ENCODE data around the gene RIMS1.

Gene RIMS1

DNA sequence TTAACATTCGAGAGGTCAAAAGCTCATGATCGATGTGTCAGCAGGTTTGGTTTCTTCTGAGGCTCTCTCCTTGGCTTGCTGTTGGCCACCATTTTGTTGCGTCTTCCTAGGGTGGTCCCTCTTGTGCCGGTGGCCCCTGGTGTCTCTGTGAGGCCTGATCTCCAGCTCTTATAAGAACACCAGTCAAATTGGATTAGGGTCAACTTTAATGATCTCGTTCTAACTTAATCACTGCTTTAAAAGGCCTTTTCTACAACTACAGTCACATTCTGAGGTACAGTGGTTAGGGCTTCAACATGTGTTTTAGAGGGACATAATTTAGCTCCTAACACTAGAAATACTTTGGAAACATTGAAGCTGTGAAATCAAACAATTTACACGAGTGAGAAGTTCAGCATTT, 494.7 kb downstream of the RIMS1 start:
- no peak overlapping the region for H3K27ac ChIP-seq (ENCODE audit: low read depth, low read length)
- no peaks in the 10 kb centered on the region for H3K36me3 ChIP-seq (ENCODE audit: insufficient read depth, low read length)
- peaks cover 7% of the 10 kb centered on the region; the same call in 1 of the 2 replicates for H3K4me1 ChIP-seq (ENCODE audit: insufficient read depth, low read length)
- WGBS, result 80% methylated on average over 6 of the region's 6 CpGs
- H3K9ac ChIP-seq (ENCODE audit: low read depth, low read length), result no peak overlapping the region
- no peaks in the 10 kb centered on the region for H3K27me3 ChIP-seq (ENCODE audit: insufficient read depth, low read length)
- H3K4me3 ChIP-seq (ENCODE audit: low read length), result no peak overlapping the region
- H3K9me3 ChIP-seq (ENCODE audit: insufficient read depth, low read depth, low read length), result no peaks in the 10 kb centered on the region

GRCh38 chr6:72382602-72383529, 496.5 kb downstream of the RIMS1 start:
- Histone ChIP-seq H3K4me1 (ENCODE audit: insufficient read depth, low read length) (peaks cover 7% of the 10 kb centered on the region; the same call in 1 of the 2 replicates), H3K9me3 (ENCODE audit: insufficient read depth, low read depth, low read length) (no peaks in the 10 kb centered on the region), H3K9ac (ENCODE audit: low read depth, low read length) (no peak overlapping the region), H3K4me3 (ENCODE audit: low read length) (no peak overlapping the region), H3K27me3 (ENCODE audit: insufficient read depth, low read length) (no peaks in the 10 kb centered on the region), H3K36me3 (ENCODE audit: insufficient read depth, low read length) (no peaks in the 10 kb centered on the region), H3K27ac (ENCODE audit: low read depth, low read length) (no peak overlapping the region)
- 63% methylated on average over 4 of the region's 4 CpGs for WGBS

DNA sequence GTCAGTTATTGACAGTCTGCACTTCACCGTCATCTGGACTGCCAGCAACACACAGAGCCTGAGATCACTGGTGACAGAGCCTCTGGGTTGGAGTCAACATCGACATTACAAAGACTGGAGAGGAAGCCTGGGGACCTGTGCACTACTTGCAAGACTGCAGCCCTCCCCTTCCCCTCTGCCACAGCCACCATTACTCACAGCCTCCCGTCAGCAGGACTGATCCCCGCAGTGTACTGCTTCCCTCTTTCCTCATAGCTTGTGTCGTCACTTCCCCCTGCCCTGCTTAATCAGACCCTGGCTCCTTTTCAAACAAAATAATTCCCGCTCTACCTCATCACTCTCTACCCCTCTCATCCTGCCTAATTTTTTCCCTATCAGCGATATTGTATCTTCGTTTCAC, 500.0 kb downstream of the RIMS1 start:
- no peak overlapping the region for H3K27ac ChIP-seq (ENCODE audit: low read depth, low read length)
- H3K27me3 ChIP-seq (ENCODE audit: insufficient read depth, low read length), result no peaks in the 10 kb centered on the region
- H3K9ac ChIP-seq (ENCODE audit: low read depth, low read length), result no peak overlapping the region
- WGBS, result 92% methylated on average over 8 of the region's 8 CpGs
- peaks cover 7% of the 10 kb centered on the region; the same call in 1 of the 2 replicates for H3K4me1 ChIP-seq (ENCODE audit: insufficient read depth, low read length)
- no peaks in the 10 kb centered on the region for H3K9me3 ChIP-seq (ENCODE audit: insufficient read depth, low read depth, low read length)
- no peak overlapping the region for H3K4me3 ChIP-seq (ENCODE audit: low read length)
- H3K36me3 ChIP-seq (ENCODE audit: insufficient read depth, low read length), result no peaks in the 10 kb centered on the region

DNA sequence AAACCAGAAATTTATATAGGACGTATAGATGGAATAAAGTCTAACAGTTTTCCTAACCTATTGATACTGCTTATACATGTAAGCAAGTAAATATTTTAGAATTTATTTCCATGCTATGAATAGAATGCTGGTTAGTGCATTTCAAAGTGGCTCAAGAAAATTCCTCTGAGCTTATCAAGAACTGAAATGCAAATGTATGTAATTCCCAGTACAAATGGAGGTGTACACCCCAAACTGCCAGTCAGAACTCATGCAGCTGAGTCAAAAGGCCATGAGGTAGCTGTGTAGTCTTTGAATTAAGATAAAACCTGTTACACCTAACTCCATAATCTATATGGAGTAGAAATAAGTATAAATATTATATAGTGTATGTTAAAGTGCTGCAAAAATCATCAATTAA, 503.3 kb downstream of the RIMS1 start:
- H3K27me3 ChIP-seq (ENCODE audit: insufficient read depth, low read length), result no peaks in the 10 kb centered on the region
- no peak overlapping the region for H3K9ac ChIP-seq (ENCODE audit: low read depth, low read length)
- no peaks in the 10 kb centered on the region for H3K4me1 ChIP-seq (ENCODE audit: insufficient read depth, low read length)
- H3K9me3 ChIP-seq (ENCODE audit: insufficient read depth, low read depth, low read length), result no peaks in the 10 kb centered on the region
- no peak overlapping the region for H3K27ac ChIP-seq (ENCODE audit: low read depth, low read length)
- no peak overlapping the region for H3K4me3 ChIP-seq (ENCODE audit: low read length)
- H3K36me3 ChIP-seq (ENCODE audit: insufficient read depth, low read length), result no peaks in the 10 kb centered on the region
- no CpG with 5 or more reads among the region's 1 CpG for WGBS

DNA sequence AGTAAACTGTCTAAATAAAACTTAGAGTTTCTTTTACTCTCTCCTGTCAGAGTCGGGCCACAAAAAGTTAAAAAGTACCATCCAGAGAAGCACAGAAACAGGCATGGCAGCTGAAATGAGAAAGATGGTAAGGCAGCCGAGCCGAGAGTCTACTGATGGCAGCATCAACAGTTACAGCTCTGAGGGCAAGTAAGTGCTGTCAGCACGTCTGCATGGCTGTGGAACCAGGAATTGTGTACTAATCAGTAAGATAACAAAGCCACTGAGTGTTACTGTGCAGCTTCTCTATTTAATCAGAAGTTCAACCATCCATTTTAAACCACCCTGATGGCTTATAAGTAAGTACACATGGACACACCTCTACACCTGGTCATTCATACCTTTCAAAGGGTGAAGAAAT, 504.2 kb downstream of the RIMS1 start:
- no peaks in the 10 kb centered on the region for H3K36me3 ChIP-seq (ENCODE audit: insufficient read depth, low read length)
- no peaks in the 10 kb centered on the region for H3K4me1 ChIP-seq (ENCODE audit: insufficient read depth, low read length)
- H3K27ac ChIP-seq (ENCODE audit: low read depth, low read length), result no peak overlapping the region
- no peaks in the 10 kb centered on the region for H3K9me3 ChIP-seq (ENCODE audit: insufficient read depth, low read depth, low read length)
- no peak overlapping the region for H3K9ac ChIP-seq (ENCODE audit: low read depth, low read length)
- H3K27me3 ChIP-seq (ENCODE audit: insufficient read depth, low read length), result no peaks in the 10 kb centered on the region
- no peak overlapping the region for H3K4me3 ChIP-seq (ENCODE audit: low read length)
- WGBS, result 94% methylated on average over 4 of the region's 4 CpGs

DNA sequence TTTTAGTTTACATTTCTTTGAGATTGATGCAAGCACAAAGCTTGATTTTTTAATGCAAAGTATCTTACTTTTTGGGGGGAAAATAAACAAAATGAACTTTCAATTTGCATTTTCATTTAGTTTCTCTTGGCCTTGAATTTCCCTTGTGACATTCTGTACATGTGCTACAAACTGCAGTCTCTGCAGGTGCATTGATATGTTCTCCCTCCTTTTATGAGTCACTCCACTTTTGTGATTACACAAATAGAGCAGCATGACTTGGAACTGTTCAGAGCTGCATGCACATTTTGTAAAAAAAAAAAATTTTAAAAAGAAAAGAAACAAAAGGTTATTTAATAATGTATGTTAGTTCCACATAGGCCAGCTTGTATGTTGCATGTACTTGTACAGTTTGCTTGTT, 515.5 kb downstream of the RIMS1 start:
- no peaks in the 10 kb centered on the region for H3K9me3 ChIP-seq (ENCODE audit: insufficient read depth, low read depth, low read length)
- no peak overlapping the region for H3K9ac ChIP-seq (ENCODE audit: low read depth, low read length)
- no peak overlapping the region for H3K4me3 ChIP-seq (ENCODE audit: low read length)
- H3K36me3 ChIP-seq (ENCODE audit: insufficient read depth, low read length), result no peaks in the 10 kb centered on the region
- H3K4me1 ChIP-seq (ENCODE audit: insufficient read depth, low read length), result no peaks in the 10 kb centered on the region
- no peaks in the 10 kb centered on the region for H3K27me3 ChIP-seq (ENCODE audit: insufficient read depth, low read length)
- H3K27ac ChIP-seq (ENCODE audit: low read depth, low read length), result no peak overlapping the region

DNA sequence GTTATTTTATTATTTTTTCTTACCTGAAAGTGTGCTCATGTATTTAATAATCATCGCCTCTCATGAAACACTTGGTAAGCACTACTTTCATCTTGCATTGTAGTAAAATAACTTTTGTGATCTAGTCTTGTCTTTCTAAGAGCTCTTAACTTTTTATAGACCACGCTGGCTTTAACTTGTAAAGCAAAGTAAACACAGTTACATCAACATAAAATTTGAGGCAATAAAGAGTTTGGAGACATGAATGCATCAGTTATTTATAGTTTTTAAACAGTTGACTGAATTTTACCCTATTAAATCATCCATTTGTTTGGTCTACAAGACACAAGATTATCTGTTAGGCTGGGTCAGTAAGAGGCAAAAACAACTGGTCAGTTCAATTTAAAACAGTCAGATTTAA, 517.1 kb downstream of the RIMS1 start:
- Histone ChIP-seq H3K9ac (ENCODE audit: low read depth, low read length) (no peak overlapping the region), H3K36me3 (ENCODE audit: insufficient read depth, low read length) (no peaks in the 10 kb centered on the region), H3K27ac (ENCODE audit: low read depth, low read length) (no peak overlapping the region), H3K4me1 (ENCODE audit: insufficient read depth, low read length) (no peaks in the 10 kb centered on the region), H3K27me3 (ENCODE audit: insufficient read depth, low read length) (no peaks in the 10 kb centered on the region), H3K4me3 (ENCODE audit: low read length) (no peak overlapping the region), H3K9me3 (ENCODE audit: insufficient read depth, low read depth, low read length) (no peaks in the 10 kb centered on the region)
- no CpG with 5 or more reads among the region's 2 CpGs for WGBS

GRCh38 chr6:72406517-72406916, 520.2 kb downstream of the RIMS1 start:
- 86% methylated on average over 2 of the region's 2 CpGs for WGBS
- H3K36me3 ChIP-seq (ENCODE audit: insufficient read depth, low read length), result no peaks in the 10 kb centered on the region
- H3K27ac ChIP-seq (ENCODE audit: low read depth, low read length), result no peak overlapping the region
- no peaks in the 10 kb centered on the region for H3K4me1 ChIP-seq (ENCODE audit: insufficient read depth, low read length)
- no peaks in the 10 kb centered on the region for H3K9me3 ChIP-seq (ENCODE audit: insufficient read depth, low read depth, low read length)
- H3K27me3 ChIP-seq (ENCODE audit: insufficient read depth, low read length), result no peaks in the 10 kb centered on the region
- no peak overlapping the region for H3K9ac ChIP-seq (ENCODE audit: low read depth, low read length)
- no peak overlapping the region for H3K4me3 ChIP-seq (ENCODE audit: low read length)

DNA sequence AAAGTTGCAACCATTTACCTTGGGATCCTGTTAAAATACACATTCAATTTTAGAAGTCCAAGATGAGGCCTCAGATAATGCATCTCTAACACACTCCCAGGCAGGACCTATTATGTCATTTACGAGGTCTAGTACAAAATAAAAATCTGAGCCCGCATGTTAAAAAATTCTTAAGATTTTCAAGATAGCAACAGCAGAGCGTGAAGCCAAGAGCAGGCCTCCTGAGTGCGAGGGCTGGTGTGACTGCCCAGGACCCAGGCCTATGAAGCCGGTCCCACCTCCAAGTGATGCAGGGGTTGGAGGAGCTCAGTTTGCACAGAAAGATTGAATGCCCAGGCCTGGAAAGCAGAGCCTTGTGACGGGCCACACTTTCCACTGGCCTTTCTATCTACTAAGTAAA, 524.4 kb downstream of the RIMS1 start:
- 79% methylated on average over 6 of the region's 6 CpGs for WGBS
- Histone ChIP-seq H3K9ac (ENCODE audit: low read depth, low read length) (no peak overlapping the region), H3K9me3 (ENCODE audit: insufficient read depth, low read depth, low read length) (no peaks in the 10 kb centered on the region), H3K27ac (ENCODE audit: low read depth, low read length) (no peak overlapping the region), H3K27me3 (ENCODE audit: insufficient read depth, low read length) (no peaks in the 10 kb centered on the region), H3K4me3 (ENCODE audit: low read length) (no peak overlapping the region), H3K4me1 (ENCODE audit: insufficient read depth, low read length) (no peaks in the 10 kb centered on the region; the same call in 1 of the 2 replicates), H3K36me3 (ENCODE audit: insufficient read depth, low read length) (no peaks in the 10 kb centered on the region)

DNA sequence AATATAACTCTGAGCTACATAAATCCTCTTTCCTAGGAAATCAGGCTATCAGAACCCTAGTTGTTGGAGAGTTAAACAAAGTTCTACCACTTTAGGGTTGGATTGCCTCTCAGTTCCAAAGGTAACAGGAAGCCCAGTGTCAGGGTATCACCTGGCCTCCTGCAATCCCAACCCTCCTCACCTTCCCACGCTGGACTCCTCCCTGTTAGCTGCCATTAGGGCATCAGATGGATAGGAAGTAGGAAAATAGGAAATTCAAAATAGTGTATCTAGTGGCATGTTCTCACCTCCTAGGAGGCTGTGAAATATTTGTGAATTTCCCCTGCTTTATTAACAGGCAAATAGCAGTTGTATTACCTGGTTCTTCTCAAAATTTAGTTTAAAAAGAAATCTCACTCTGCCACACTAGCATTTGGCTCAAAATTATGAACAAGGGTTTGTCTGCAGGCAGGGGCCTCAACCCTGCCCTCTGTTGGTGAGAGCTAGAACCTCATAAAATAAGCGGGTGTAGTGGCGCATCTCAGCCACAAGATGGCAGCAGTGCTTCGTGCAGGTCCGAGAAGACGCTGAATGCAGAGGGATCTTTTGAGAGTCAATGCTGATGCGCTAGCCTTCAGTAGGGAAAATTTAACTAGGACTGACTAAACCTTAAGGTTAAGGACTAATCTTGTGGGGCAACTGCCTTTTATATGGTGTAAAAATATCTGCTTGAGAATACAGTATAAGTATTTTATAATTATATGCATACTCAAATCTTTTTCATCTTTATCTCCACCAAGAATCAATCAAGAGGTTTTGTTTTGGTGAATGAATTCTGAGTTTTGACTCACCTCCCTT, 525.7 kb downstream of the RIMS1 start:
- Histone ChIP-seq H3K9me3 (ENCODE audit: insufficient read depth, low read depth, low read length) (no peaks in the 10 kb centered on the region), H3K36me3 (ENCODE audit: insufficient read depth, low read length) (no peaks in the 10 kb centered on the region), H3K4me3 (ENCODE audit: low read length) (no peak overlapping the region), H3K27ac (ENCODE audit: low read depth, low read length) (no peak overlapping the region), H3K9ac (ENCODE audit: low read depth, low read length) (no peak overlapping the region), H3K27me3 (ENCODE audit: insufficient read depth, low read length) (no peaks in the 10 kb centered on the region), H3K4me1 (ENCODE audit: insufficient read depth, low read length) (no peaks in the 10 kb centered on the region; the same call in 1 of the 2 replicates)
- 13% methylated on average over 6 of the region's 7 CpGs for WGBS

DNA sequence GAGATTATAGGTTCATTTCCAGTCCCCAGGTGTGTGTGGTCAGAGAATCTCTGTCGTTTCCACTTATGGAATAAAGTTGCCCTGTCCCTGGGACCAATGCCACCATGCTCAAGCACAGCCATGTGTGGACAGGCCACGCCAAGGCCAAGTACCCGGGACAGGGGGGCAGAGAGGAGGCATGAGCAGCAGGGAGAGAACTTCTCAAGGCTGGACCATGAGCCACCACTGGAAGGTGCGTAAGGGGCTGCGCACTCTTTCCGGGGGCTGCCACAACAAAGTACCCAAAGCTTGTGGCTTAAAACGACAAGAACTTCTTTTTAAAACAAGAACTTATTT, 526.3 kb downstream of the RIMS1 start:
- Histone ChIP-seq H3K27ac (ENCODE audit: low read depth, low read length) (no peak overlapping the region), H3K9me3 (ENCODE audit: insufficient read depth, low read depth, low read length) (no peaks in the 10 kb centered on the region), H3K36me3 (ENCODE audit: insufficient read depth, low read length) (no peaks in the 10 kb centered on the region), H3K4me3 (ENCODE audit: low read length) (no peak overlapping the region), H3K27me3 (ENCODE audit: insufficient read depth, low read length) (no peaks in the 10 kb centered on the region), H3K4me1 (ENCODE audit: insufficient read depth, low read length) (no peaks in the 10 kb centered on the region; the same call in 1 of the 2 replicates), H3K9ac (ENCODE audit: low read depth, low read length) (no peak overlapping the region)
- 89% methylated on average over 7 of the region's 7 CpGs for WGBS
